HEK293T (cell line): ENCODE measurements around the gene ASIC4.

Source experiments
- CTCF ChIA-PET: fragments of 350-600 bp; formaldehyde crosslinking; extraction: SDS; loops from one replicate; lab custom pipeline; 2021; ENCODE audit warnings: antibody characterized with exemption, inconsistent platforms; lab: Yijun Ruan, JAX
- POLR2A ChIA-PET: fragments of 350-600 bp; formaldehyde crosslinking; extraction: SDS; loops from one replicate; lab custom pipeline; 2020; ENCODE audit warnings: antibody characterized with exemption, inconsistent platforms; lab: Yijun Ruan, JAX
- DNase-seq: peaks from one replicate; pipeline ENCODE4 v3.0.0; 2012; ENCODE audit warnings: mixed read lengths; ENCODE audit errors: extremely low spot score
- ARNT ChIP-seq: fragments of 450-650 bp; IDR thresholded peaks from 2 replicates; pipeline ENCODE4 v1.6.1; 2017; ENCODE audit warnings: mild to moderate bottlenecking
- BHLHE40 ChIP-seq: fragments of 450-650 bp; IDR thresholded peaks from 2 replicates; pipeline ENCODE4 v1.6.1; 2016; ENCODE audit warnings: mild to moderate bottlenecking, moderate library complexity, borderline replicate concordance
- CTBP1 ChIP-seq: fragments of 450-650 bp; IDR thresholded peaks from 2 replicates; pipeline ENCODE4 v1.6.1; 2016; ENCODE audit warnings: borderline replicate concordance
- ELF4 ChIP-seq: fragments of 450-650 bp; IDR thresholded peaks from 2 replicates; pipeline ENCODE4 v1.6.1; 2017; ENCODE audit warnings: antibody characterized with exemption
- FOXA1 ChIP-seq: fragments of 450-650 bp; IDR thresholded peaks from 2 replicates; pipeline ENCODE4 v1.6.1; 2016; ENCODE audit warnings: mild to moderate bottlenecking
- FOXK2 ChIP-seq: fragments of 450-650 bp; IDR thresholded peaks from 2 replicates; pipeline ENCODE4 v1.6.1; 2016; ENCODE audit warnings: mild to moderate bottlenecking
- FOXM1 ChIP-seq: fragments of 450-650 bp; IDR thresholded peaks from 2 replicates; pipeline ENCODE4 v1.6.1; 2017; ENCODE audit warnings: mild to moderate bottlenecking, borderline replicate concordance
- HDGF ChIP-seq: fragments of 450-650 bp; IDR thresholded peaks from 2 replicates; pipeline ENCODE4 v1.6.1; 2017; ENCODE audit warnings: antibody characterized with exemption, borderline replicate concordance
- L3MBTL2 ChIP-seq: fragments of 450-650 bp; conservative IDR thresholded peaks from 2 replicates; pipeline ENCODE4 v1.6.1; 2016; ENCODE audit warnings: mild to moderate bottlenecking
- LEF1 ChIP-seq: fragments of 450-650 bp; IDR thresholded peaks from 2 replicates; pipeline ENCODE4 v1.6.1; 2017; ENCODE audit warnings: mild to moderate bottlenecking, borderline replicate concordance
- NFRKB ChIP-seq: fragments of 450-650 bp; IDR thresholded peaks from 2 replicates; pipeline ENCODE4 v1.6.1; 2016; ENCODE audit warnings: mild to moderate bottlenecking, moderate library complexity
- PKNOX1 ChIP-seq: fragments of 450-650 bp; IDR thresholded peaks from 2 replicates; pipeline ENCODE4 v1.6.1; 2016
- SP1 ChIP-seq: fragments of 450-650 bp; IDR thresholded peaks from 2 replicates; pipeline ENCODE4 v1.6.1; 2017
- SUZ12 ChIP-seq: fragments of 450-650 bp; IDR thresholded peaks from 2 replicates; pipeline ENCODE4 v1.6.1; 2016; ENCODE audit warnings: mild to moderate bottlenecking
- TARDBP ChIP-seq: fragments of 450-650 bp; IDR thresholded peaks from 2 replicates; pipeline ENCODE4 v1.6.1; 2016
- ZNF384 ChIP-seq: fragments of 450-650 bp; IDR thresholded peaks from 2 replicates; pipeline ENCODE4 v1.6.1; 2016

The ASIC4 gene

GRCh38 chr2:219508971-219509779 lies 5.1 kb upstream of the ASIC4 start:
- ChIA-PET CTCF (interaction anchor here (0.7 to 2.4 kb wide), 14 partner anchors 9 to 235 kb away, joined by 3 to 31 read pairs (median 5); partner anchors contain the start of gene GMPPA), POLR2A (interaction anchor here (1.0 to 5.0 kb wide), 5 partner anchors 8 to 35 kb away, joined by 3 to 41 read pairs (median 3); partner anchors contain the start of genes CHPF, GMPPA and TMEM198)
- DNase-seq = no peak
- no peak for TF ChIP-seq ELF4
- TF ChIP-seq FOXA1 = no peak
- TF ChIP-seq SUZ12 = no peak
- no peak for TF ChIP-seq LEF1
- no peak for TF ChIP-seq ARNT
- no peak for TF ChIP-seq ZNF384
- TF ChIP-seq SP1 = no peak
- TF ChIP-seq CTBP1 = no peak
- TF ChIP-seq FOXM1 = no peak
- no peak for TF ChIP-seq NFRKB
- no peak for TF ChIP-seq PKNOX1
- no peak for TF ChIP-seq L3MBTL2
- no peak for TF ChIP-seq FOXK2
- TF ChIP-seq BHLHE40 = no peak

GRCh38 chr2:219509780-219510511 lies 4.3 kb upstream of the ASIC4 start:
- ChIA-PET POLR2A (interaction anchor here (0.9 to 5.0 kb wide), 6 partner anchors 9 to 34 kb away, joined by 3 to 41 read pairs (median 3); partner anchors contain the start of genes CHPF, GMPPA and TMEM198), CTCF (interaction anchor here (0.5 to 2.4 kb wide), 24 partner anchors 9 to 236 kb away, joined by 3 to 31 read pairs (median 4); partner anchors contain the start of gene GMPPA)
- peak; percentile 70 for DNase-seq
- TF ChIP-seq PKNOX1 = peak; percentile 69
- TF ChIP-seq SP1 = no peak
- no peak for TF ChIP-seq CTBP1

- CTCF ChIA-PET = interaction anchor here (0.6 to 2.4 kb wide), 18 partner anchors 8 to 95 kb away, joined by 3 to 31 read pairs (median 4); partner anchors contain the start of gene GMPPA
- TF ChIP-seq FOXA1 (no peak), ARNT (no peak), ELF4 (no peak), BHLHE40 (no peak), PKNOX1 (no peak), ZNF384 (no peak), HDGF (no peak), FOXM1 (no peak), FOXK2 (no peak), TARDBP (no peak), CTBP1 (no peak), L3MBTL2 (no peak), SP1 (no peak)
- POLR2A ChIA-PET = interaction anchor here (0.9 to 5.0 kb wide), 5 partner anchors 11 to 33 kb away, joined by 3 to 41 read pairs (median 3); partner anchors contain the start of genes CHPF, GMPPA and TMEM198
- DNase-seq = no peak
These were observed 3.7 kb upstream of the ASIC4 start for GRCh38 chr2:219510512-219511135.

GRCh38 chr2:219511547-219512325 lies 2.5 kb upstream of the ASIC4 start:
- ChIA-PET POLR2A (interaction anchor here (0.7 kb wide), 2 partner anchors 9 to 30 kb away, joined by 3 read pairs; no protein-coding TSS in a partner anchor), CTCF (interaction anchor here (0.6 to 1.3 kb wide), 4 partner anchors 16 to 24 kb away, joined by 3 to 4 read pairs (median 3); no protein-coding TSS in a partner anchor)
- DNase-seq = no peak
- TF ChIP-seq CTBP1 (no peak), NFRKB (no peak), SP1 (no peak), ZNF384 (no peak), ARNT (no peak), L3MBTL2 (no peak), FOXK2 (no peak), LEF1 (no peak), TARDBP (no peak), SUZ12 (no peak), ELF4 (no peak), HDGF (no peak), FOXA1 (no peak)
